Neural crest cell (in vitro differentiated cells): ENCODE data around the gene UBAP2. TPM values are rescaled to one million over a fixed set of nuclear protein-coding genes. Genes with fewer than 3 reads are reported as not detected.
"Not testable (repeated sequence)": the region's sequence is repeated elsewhere in the genome, so short reads cannot be mapped to it uniquely, and the experiment has no call there.

Experiments
- DNase-seq: peaks from one replicate; pipeline ENCODE4 v3.0.0; 2021; ENCODE audit warnings: low read depth, mixed read lengths, low spot score
- H3K27ac Mint-ChIP-seq: one replicate; pipeline ENCODE4 v1.8.0; 2021; ENCODE audit warnings: mild to moderate bottlenecking, mixed read lengths; ENCODE audit not compliant: unreplicated experiment
- H3K27me3 Mint-ChIP-seq: 2 replicates; pipeline ENCODE4 v1.8.0; 2021; ENCODE audit warnings: low read depth, mild to moderate bottlenecking, mixed read lengths
- H3K36me3 Mint-ChIP-seq: 2 replicates; pipeline ENCODE4 v1.8.0; 2021; ENCODE audit warnings: low read depth, mild to moderate bottlenecking, mixed read lengths
- H3K4me1 Mint-ChIP-seq: 2 replicates; pipeline ENCODE4 v1.8.0; 2021; ENCODE audit warnings: mixed read lengths
- H3K4me3 Mint-ChIP-seq: one replicate; pipeline ENCODE4 v1.8.0; 2021; ENCODE audit warnings: mild to moderate bottlenecking, mixed read lengths
- H3K9me3 Mint-ChIP-seq: 2 replicates; pipeline ENCODE4 v1.8.0; 2021; ENCODE audit warnings: mixed read lengths
- total RNA-seq: library from RNA; stranded (reverse); gene quantifications from 2 replicates; pipeline ENCODE4 v1.2.1, GENCODE V29; 2021
- TF ChIP-seq, protein P1 (sequence below): fragments of 200-600 bp; sonication (generic); conservative IDR thresholded peaks from 2 replicates; pipeline ENCODE4 v1.5.0; 2021; ENCODE audit warnings: antibody characterized with exemption, mild to moderate bottlenecking

UBAP2 gene
- total RNA-seq, 1 donor from 2014 or later = 62.7 TPM

DNA sequence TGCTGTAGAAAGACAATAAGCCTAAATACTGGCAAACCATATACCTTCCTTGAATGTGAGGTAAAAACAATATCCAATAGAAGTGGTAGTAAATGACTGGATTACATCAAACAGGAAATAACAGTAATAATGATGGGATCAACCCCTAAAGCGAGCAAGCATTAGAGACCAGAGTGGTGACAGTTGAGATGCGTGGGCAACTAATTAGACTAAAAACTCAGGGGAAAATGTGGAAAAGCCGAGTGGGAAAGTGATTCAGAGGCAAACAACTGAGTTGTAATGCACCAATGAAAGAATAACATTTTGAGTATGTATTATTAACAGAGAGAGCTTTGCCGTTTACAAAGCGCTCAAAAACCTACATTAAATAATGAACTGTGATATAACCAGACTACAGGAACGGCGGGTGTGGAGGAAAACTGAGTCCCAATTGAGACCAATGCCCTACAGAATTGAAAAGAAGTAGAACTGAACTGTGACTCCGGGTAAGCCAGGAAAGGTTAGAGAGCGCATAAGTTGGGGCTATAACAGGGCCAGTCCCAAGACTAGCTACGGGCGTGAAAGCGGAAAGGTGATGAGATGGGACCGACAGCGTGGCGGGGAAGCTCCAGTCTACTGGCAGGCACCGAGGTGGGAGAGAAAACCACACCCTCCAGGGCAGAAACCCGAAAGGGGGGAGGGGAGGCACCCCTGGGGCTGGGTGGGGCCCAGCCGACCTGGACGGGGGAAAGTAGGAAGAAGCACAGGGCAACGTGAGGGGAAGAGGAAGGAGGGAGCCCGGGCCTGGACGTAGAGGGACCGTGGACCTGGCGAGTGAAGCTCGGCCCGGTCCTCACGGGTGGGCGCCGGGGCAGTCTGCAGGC, 592 bp downstream of the UBAP2 start:
- H3K4me3 Mint-ChIP-seq = peak overlapping the region; percentile 99
- peaks cover 2% of the 10 kb centered on the region for H3K36me3 Mint-ChIP-seq
- DNase-seq = peak; percentile 19
- no peaks in the 10 kb centered on the region for H3K9me3 Mint-ChIP-seq
- TF ChIP-seq, protein P1, sequence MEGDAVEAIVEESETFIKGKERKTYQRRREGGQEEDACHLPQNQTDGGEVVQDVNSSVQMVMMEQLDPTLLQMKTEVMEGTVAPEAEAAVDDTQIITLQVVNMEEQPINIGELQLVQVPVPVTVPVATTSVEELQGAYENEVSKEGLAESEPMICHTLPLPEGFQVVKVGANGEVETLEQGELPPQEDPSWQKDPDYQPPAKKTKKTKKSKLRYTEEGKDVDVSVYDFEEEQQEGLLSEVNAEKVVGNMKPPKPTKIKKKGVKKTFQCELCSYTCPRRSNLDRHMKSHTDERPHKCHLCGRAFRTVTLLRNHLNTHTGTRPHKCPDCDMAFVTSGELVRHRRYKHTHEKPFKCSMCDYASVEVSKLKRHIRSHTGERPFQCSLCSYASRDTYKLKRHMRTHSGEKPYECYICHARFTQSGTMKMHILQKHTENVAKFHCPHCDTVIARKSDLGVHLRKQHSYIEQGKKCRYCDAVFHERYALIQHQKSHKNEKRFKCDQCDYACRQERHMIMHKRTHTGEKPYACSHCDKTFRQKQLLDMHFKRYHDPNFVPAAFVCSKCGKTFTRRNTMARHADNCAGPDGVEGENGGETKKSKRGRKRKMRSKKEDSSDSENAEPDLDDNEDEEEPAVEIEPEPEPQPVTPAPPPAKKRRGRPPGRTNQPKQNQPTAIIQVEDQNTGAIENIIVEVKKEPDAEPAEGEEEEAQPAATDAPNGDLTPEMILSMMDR = no peak
- H3K27ac Mint-ChIP-seq = peak overlapping the region; percentile 100
- peaks cover 38% of the 10 kb centered on the region for H3K4me1 Mint-ChIP-seq
- H3K27me3 Mint-ChIP-seq = peaks cover 4% of the 10 kb centered on the region

DNA sequence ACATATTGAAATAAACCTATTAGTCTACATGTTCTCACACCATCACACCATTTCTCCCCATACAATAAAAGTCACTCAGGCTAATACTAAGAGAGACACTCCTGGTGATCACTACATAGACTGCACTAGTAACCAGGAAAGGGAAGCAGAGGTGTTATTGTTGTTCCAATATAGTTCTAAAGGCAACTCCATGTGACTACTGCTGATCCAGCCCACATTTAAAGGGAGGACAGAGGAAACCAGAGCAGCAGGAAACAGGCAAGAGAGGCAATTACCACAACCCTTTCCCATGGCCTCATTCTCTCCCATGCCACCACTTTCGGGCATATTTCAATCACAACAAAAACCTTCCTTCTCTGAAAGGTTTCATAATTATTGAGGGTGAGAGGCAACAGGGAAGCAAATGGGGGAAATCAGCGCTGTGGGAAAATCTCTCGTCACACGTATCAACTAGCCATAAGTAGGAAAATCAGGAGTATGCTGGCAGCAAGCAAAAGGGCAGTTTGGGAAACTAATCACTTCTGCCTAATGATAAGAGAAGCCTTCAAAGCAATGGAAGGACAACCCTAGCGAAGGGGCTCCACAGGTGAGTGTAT, 1.8 kb downstream of the UBAP2 start:
- H3K4me3 Mint-ChIP-seq = peak overlapping the region; percentile 99
- H3K4me1 Mint-ChIP-seq = peaks cover 38% of the 10 kb centered on the region
- peaks cover 4% of the 10 kb centered on the region for H3K27me3 Mint-ChIP-seq
- TF ChIP-seq, protein P1 = no peak
- DNase-seq = no peak
- peak overlapping the region; percentile 57 for H3K27ac Mint-ChIP-seq
- peaks cover 2% of the 10 kb centered on the region for H3K36me3 Mint-ChIP-seq
- H3K9me3 Mint-ChIP-seq = no peaks in the 10 kb centered on the region

- H3K9me3 Mint-ChIP-seq = no peaks in the 10 kb centered on the region
- TF ChIP-seq, protein P1 = no peak
- H3K4me1 Mint-ChIP-seq = peaks cover 38% of the 10 kb centered on the region
- H3K4me3 Mint-ChIP-seq = peak overlapping the region; percentile 99
- peaks cover 3% of the 10 kb centered on the region for H3K36me3 Mint-ChIP-seq
- no peak overlapping the region for H3K27ac Mint-ChIP-seq
- no peak for DNase-seq
- peaks cover 4% of the 10 kb centered on the region for H3K27me3 Mint-ChIP-seq
Observed at GRCh38 chr9:34045903-34046302, 2.8 kb downstream of the UBAP2 start.

- not testable (repeated sequence) for H3K27ac Mint-ChIP-seq, DNase-seq, H3K9me3 Mint-ChIP-seq, H3K27me3 Mint-ChIP-seq
- Mint-ChIP-seq H3K4me1 (peaks cover 12% of the 10 kb centered on the region), H3K36me3 (peaks cover 13% of the 10 kb centered on the region), H3K4me3 (peak overlapping the region; percentile 61)
Observed at GRCh38 chr9:34042074-34042473, 6.6 kb downstream of the UBAP2 start.

DNA sequence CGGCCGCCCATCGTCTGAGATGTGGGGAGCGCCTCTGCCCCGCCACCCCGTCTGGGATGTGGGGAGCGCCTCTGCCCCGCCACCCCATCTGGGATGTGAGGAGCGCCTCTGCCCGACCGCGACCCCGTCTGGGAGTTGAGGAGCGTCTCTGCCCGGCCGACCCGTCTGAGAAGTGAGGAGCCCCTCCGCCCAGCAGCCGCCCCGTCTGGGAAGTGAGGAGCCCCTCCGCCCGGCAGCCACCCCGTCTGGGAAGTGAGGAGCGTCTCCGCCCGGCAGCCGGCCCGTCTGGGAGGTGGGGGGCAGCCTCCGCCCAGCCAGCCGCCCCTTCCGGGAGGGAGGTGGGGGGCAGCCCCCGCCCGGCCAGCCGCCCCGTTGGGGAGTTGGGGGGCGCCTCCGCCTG, 9.8 kb downstream of the UBAP2 start:
- not testable (repeated sequence) for H3K4me1 Mint-ChIP-seq, DNase-seq, H3K4me3 Mint-ChIP-seq, H3K27me3 Mint-ChIP-seq, H3K27ac Mint-ChIP-seq, H3K9me3 Mint-ChIP-seq
- peaks cover 17% of the 10 kb centered on the region for H3K36me3 Mint-ChIP-seq

DNA sequence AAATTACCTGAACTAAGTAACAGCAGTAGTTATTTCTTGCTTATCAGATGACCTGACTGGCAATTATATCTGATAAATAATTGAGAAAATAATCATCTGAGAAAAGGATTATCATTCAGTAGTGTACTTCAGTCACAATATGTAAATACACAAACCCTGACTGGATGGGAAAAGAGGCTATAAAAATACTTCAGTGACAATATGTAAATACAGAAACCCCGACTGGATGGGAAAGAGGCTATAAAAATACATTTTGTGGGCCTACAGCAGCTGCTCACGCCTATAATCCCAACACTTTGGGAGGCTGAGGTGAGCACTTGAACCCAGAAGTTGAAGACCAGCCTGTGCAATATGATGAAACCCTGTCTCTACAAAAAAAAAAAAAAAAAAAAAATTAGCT, 11.1 kb downstream of the UBAP2 start:
- DNase-seq = no peak
- no peak overlapping the region for H3K27ac Mint-ChIP-seq
- TF ChIP-seq, protein P1 = no peak
- H3K4me1 Mint-ChIP-seq = no peaks in the 10 kb centered on the region
- H3K4me3 Mint-ChIP-seq = no peak overlapping the region
- H3K27me3 Mint-ChIP-seq = no peaks in the 10 kb centered on the region
- H3K36me3 Mint-ChIP-seq = peaks cover 21% of the 10 kb centered on the region
- no peaks in the 10 kb centered on the region for H3K9me3 Mint-ChIP-seq
